Prostate gland (tissue), 2 donors: Measurements from ENCODE around the gene GRB10. TPM values are rescaled to one million over a fixed set of nuclear protein-coding genes. Genes with fewer than 3 reads are reported as not detected.

ENCODE experiments used
- DNase-seq: peaks from one replicate; pipeline ENCODE4 v3.0.0-alpha.2; 2019; ENCODE audit warnings: low spot score
- H3K27ac ChIP-seq, 2 donors: fragments of 200-600 bp; sonication (generic); 2 replicates each; pipeline ENCODE4 v1.5.1; 2017 to 2019
- H3K27me3 ChIP-seq: fragments of 200-600 bp; sonication (generic); replicated peaks from 2 replicates; pipeline ENCODE4 v1.5.1; 2019; ENCODE audit not compliant: insufficient read depth
- H3K36me3 ChIP-seq, 2 donors: fragments of 200-600 bp; sonication (generic); 1 replicate in 1 of 2; 2 replicates in 1 of 2; pipeline versions ENCODE4 v1.5.1 to v1.8.1; 2017 to 2019
- H3K4me1 ChIP-seq: fragments of 200-600 bp; sonication (generic); replicated peaks from 2 replicates; pipeline ENCODE4 v1.5.1; 2019
- H3K4me3 ChIP-seq, 2 donors: fragments of 200-600 bp; sonication (generic); 2 replicates each; pipeline ENCODE4 v1.5.1; 2017 to 2019
- H3K9me3 ChIP-seq: fragments of 200-600 bp; sonication (generic); 2 replicates; pipeline ENCODE4 v1.5.1; 2017
- CTCF ChIP-seq, 4 experiments: fragments of 200-600 bp in 2 of 4; fragments of 450-650 bp in 2 of 4; sonication (generic) in 2 of 4; IDR thresholded peaks; 1 replicate in 3 of 4; 2 replicates in 1 of 4; pipeline ENCODE4 v1.5.1; 2016 to 2019; ENCODE audit warnings: antibody characterized with exemption in 4 of 4, mild to moderate bottlenecking in 2 of 4, moderate library complexity in 2 of 4
- POLR2A ChIP-seq: fragments of 450-650 bp; IDR thresholded peaks from one replicate; pipeline ENCODE4 v1.6.1; 2016; ENCODE audit warnings: antibody characterized with exemption, mild to moderate bottlenecking
- POLR2AphosphoS5 ChIP-seq: sonication (generic); formaldehyde crosslinking; IDR thresholded peaks from one replicate; pipeline ENCODE4 v1.6.1; 2017; ENCODE audit warnings: antibody characterized with exemption
- whole genome bisulfite sequencing: methylation state at CpG from one replicate; pipeline ENCODE4 v1.1.5; 2018; 5-methylcytosine and 5-hydroxymethylcytosine counted together
- intact Hi-C: fragments of 100-400 bp; cut with DNase I; formaldehyde crosslinking; loops from one replicate; pipeline ENCODE4 v1.14.2; 2022
- total RNA-seq, 2 donors: library from RNA; depleted of rRNA; stranded (reverse); fragments of >200 nt; gene quantifications; one replicate each; pipeline ENCODE4 v1.1.0, GENCODE V29; 2016

GRB10 gene
- total RNA-seq, 2 donors from 2014 or later: 54.3 to 63.1 TPM

GRCh38 chr7:50669890-50670289 lies 112.8 kb downstream of the GRB10 start:
- Histone ChIP-seq H3K4me1 (no peaks in the 10 kb centered on the region), H3K4me3 (no peak overlapping the region), H3K27me3 (no peaks in the 10 kb centered on the region), H3K9me3 (no peaks in the 10 kb centered on the region), H3K36me3 (no peaks in the 10 kb centered on the region), H3K27ac (no peak overlapping the region)
- TF ChIP-seq POLR2AphosphoS5 (no peak), CTCF (IDR thresholded peaks at IDR 0.05) (no peak)
- WGBS: 34% methylated on average over 3 of the region's 3 CpGs
- DNase-seq: no peak
- intact Hi-C loops: loop anchor here (10.0 kb wide), 1 partner anchor 55 kb away; no protein-coding TSS in a partner anchor

GRCh38 chr7:50667789-50668226 lies 114.9 kb downstream of the GRB10 start:
- H3K27me3 ChIP-seq: no peaks in the 10 kb centered on the region
- no peaks in the 10 kb centered on the region for H3K36me3 ChIP-seq
- no peaks in the 10 kb centered on the region for H3K4me1 ChIP-seq
- TF ChIP-seq CTCF (IDR thresholded peaks at IDR 0.05) (no peak), POLR2AphosphoS5 (peak; percentile 15)
- peak overlapping the region; percentile 33 to 56 for H3K27ac ChIP-seq
- DNase-seq: no peak
- H3K4me3 ChIP-seq: no peak overlapping the region
- 56% methylated on average over 5 of the region's 5 CpGs for WGBS
- H3K9me3 ChIP-seq: no peaks in the 10 kb centered on the region
- intact Hi-C loops: no loop called here

- no peaks in the 10 kb centered on the region for H3K27me3 ChIP-seq
- H3K36me3 ChIP-seq: no peaks in the 10 kb centered on the region
- DNase-seq: no peak
- TF ChIP-seq POLR2AphosphoS5 (peak; percentile 5), POLR2A (no peak)
- no peaks in the 10 kb centered on the region for H3K4me1 ChIP-seq
- no peak overlapping the region for H3K4me3 ChIP-seq
- 25% methylated on average over 4 of the region's 4 CpGs for WGBS
- peak overlapping the region; percentile 33 to 56 for H3K27ac ChIP-seq
- intact Hi-C loops: no loop called here
- H3K9me3 ChIP-seq: no peaks in the 10 kb centered on the region
These were observed 115.4 kb downstream of the GRB10 start for GRCh38 chr7:50667338-50667737.

GRCh38 chr7:50666124-50666496 lies 116.6 kb downstream of the GRB10 start:
- 98% methylated on average over 11 of the region's 11 CpGs for WGBS
- Histone ChIP-seq H3K27ac (no peak overlapping the region), H3K27me3 (no peaks in the 10 kb centered on the region), H3K9me3 (no peaks in the 10 kb centered on the region), H3K4me1 (no peaks in the 10 kb centered on the region), H3K36me3 (peaks cover 0 to 5% of the 10 kb centered on the region in 2 donors), H3K4me3 (no peak overlapping the region)
- no peak for DNase-seq
- TF ChIP-seq CTCF (IDR thresholded peaks at IDR 0.05): no peak
- intact Hi-C loops: no loop called here

GRCh38 chr7:50665403-50666123 lies 117.1 kb downstream of the GRB10 start:
- Histone ChIP-seq H3K4me3 (no peak overlapping the region), H3K36me3 (peaks cover 0 to 5% of the 10 kb centered on the region in 2 donors), H3K27me3 (no peaks in the 10 kb centered on the region), H3K9me3 (no peaks in the 10 kb centered on the region), H3K4me1 (no peaks in the 10 kb centered on the region), H3K27ac (no peak overlapping the region)
- WGBS: 84% methylated on average over 17 of the region's 17 CpGs
- TF ChIP-seq POLR2A: no peak
- no peak for TF ChIP-seq CTCF (IDR thresholded peaks at IDR 0.05)
- TF ChIP-seq POLR2AphosphoS5: no peak
- intact Hi-C loops: no loop called here
- DNase-seq: no peak
